ENCODE results near the gene MBTPS1.

DNA sequence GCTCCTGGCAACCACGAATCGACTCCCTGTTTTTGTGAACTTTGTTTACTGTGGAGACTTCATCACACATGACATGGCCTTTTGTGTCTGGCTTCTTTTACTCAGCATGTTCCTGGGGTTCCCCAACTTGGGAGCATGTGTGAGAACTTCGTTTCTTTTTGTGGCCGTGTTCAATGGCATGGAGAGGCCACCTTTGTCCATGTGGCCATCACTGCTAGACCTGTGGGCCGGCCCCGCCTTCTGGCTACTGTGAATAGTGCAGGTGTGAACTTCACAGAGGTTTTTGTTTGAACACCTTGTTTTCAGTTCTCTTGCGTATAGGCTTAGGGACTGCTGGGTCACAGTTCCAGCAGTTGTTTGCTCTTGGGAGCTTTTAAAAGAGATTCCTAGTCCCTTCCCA is 68.5 kb downstream of the MBTPS1 start:
- TF ChIP-seq, protein P1, sequence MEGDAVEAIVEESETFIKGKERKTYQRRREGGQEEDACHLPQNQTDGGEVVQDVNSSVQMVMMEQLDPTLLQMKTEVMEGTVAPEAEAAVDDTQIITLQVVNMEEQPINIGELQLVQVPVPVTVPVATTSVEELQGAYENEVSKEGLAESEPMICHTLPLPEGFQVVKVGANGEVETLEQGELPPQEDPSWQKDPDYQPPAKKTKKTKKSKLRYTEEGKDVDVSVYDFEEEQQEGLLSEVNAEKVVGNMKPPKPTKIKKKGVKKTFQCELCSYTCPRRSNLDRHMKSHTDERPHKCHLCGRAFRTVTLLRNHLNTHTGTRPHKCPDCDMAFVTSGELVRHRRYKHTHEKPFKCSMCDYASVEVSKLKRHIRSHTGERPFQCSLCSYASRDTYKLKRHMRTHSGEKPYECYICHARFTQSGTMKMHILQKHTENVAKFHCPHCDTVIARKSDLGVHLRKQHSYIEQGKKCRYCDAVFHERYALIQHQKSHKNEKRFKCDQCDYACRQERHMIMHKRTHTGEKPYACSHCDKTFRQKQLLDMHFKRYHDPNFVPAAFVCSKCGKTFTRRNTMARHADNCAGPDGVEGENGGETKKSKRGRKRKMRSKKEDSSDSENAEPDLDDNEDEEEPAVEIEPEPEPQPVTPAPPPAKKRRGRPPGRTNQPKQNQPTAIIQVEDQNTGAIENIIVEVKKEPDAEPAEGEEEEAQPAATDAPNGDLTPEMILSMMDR (IDR thresholded peaks at IDR 0.05), result no peak
- TF ChIP-seq POLR2AphosphoS5 (IDR thresholded peaks at IDR 0.05), result no peak
- TF ChIP-seq POLR2A (IDR thresholded peaks at IDR 0.05), result no peak
- TF ChIP-seq EP300 (IDR thresholded peaks at IDR 0.05), result no peak

Data from suprapubic skin (tissue), 4 donors.